ENCODE results near the gene PLXNA1. TPM values are rescaled to one million over a fixed set of nuclear protein-coding genes. Genes with fewer than 3 reads are reported as not detected.

PLXNA1 gene
- total RNA-seq, 1 donor from 2014 or later: 6.9 TPM

DNA sequence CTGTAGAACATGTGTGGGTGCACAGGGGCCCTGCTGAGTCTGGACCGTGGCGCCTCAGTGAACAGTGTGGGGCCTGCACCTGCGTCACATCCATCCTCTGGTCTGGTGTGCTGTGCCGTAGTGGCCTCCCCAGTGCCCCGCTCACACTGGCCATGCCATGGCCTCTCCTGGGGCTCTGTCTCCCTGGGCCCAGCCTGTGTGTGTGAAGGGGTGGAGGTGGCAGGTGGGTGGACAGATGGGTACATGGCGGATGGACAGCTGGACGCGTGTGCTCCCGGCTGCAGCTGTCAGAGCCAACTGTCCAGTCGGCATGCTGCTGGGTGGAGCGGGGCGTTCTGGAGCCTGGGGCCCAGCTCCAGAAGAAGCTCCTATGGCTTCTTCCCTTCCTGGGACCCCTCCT is 17.8 kb downstream of the PLXNA1 start:
- intact Hi-C loops (cut with micrococcal nuclease): no loop called here

DNA sequence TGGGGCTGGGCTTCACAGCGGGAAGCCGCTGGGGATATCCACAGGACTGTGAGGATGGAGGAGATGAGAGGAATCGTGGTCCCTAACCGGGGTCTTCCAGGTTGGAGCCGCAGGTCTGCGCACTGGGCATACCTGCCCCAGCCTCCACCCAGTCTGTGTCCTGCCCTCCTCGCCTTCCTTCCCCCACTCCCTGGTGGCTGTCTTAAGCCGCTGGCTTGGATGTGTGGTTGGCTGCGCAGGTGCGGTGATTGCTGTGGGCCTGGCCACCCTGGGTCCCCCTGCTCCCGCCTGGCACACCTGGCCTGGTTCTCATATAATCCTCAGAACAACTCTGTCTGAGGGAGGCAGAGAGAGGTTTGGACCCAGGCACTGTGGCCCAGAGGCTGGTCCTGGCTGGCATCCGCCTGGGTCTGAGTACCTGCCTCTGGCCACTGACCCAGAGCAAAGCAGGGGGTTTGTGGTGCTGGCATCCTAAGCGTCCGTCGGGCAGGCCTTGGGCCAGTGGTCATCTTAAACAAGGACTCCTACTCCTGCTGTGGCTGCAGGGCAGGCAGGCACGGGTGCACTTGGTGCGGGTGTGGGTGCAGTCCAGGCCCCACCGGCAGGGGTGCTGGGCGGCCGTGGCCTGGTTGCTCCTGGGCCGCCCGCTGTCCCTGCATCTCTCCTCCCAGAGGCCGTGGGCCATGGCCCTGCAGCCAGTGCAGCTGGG is 18.7 kb downstream of the PLXNA1 start:
- intact Hi-C loops (cut with micrococcal nuclease): no loop called here

DNA sequence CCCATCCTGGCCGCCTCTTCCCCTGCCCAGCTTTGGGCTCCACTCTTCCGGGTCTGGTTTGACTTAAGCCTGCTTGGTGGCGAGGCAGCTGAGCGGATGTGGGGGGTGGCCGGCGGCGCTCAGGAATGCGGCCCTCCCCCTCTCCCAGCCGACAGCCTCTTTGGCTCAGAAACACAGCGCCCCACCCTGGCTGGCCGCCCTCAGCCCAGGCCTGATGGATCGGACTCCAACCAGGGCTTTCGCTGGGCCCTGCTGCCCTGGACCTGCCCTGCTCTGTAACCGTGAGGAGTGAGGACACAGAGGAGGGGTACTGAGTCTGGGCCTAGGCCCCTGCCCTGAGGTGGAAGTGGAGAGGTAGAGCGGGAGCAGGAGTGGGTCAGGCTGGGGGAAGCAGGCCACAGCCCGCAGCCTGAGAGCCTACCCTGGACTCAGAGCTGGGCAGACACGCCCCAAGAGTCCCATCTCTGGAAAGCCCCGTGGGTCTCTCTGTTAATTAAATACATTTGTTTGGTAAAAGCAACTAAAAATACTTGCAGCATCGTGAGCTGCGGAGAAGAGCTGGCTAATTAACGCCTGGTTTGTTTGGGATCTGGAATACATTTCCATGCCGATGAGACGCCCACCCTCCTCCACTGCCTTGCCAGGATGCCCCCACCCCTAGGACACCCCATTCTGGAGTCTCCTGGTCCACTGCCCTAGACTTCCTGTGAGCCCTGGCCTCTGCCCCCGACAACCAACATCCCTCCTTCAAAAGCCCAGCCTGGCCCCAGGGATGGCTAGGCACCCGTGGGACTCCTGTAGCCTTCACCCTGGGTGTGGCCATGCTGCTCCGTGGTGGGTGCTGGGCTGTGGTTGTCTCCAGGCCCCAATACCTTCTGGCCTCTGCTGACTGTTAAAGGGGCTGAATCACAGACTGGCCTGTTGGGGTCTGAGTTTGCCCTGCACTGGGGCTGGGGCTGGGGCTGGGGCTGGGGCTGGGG is 19.6 kb downstream of the PLXNA1 start:
- intact Hi-C loops (cut with micrococcal nuclease): no loop called here

DNA sequence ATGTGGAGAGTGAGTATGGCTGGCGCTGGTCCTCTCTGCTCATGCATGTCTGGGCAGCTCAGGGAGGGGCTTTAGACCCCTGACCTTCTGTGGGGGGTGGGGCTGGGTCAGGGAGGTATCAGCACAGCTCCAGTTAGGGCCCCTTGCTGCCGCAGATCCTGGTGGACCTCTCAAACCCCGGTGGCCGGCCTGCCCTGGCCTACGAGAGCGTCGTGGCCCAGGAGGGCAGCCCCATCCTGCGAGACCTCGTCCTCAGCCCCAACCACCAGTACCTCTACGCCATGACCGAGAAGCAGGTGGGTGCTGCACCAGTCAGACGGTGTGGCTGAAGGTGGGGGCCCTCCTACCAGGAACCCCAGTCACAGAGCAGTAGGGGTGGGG is 20.2 kb downstream of the PLXNA1 start:
- intact Hi-C loops (cut with micrococcal nuclease): no loop called here

DNA sequence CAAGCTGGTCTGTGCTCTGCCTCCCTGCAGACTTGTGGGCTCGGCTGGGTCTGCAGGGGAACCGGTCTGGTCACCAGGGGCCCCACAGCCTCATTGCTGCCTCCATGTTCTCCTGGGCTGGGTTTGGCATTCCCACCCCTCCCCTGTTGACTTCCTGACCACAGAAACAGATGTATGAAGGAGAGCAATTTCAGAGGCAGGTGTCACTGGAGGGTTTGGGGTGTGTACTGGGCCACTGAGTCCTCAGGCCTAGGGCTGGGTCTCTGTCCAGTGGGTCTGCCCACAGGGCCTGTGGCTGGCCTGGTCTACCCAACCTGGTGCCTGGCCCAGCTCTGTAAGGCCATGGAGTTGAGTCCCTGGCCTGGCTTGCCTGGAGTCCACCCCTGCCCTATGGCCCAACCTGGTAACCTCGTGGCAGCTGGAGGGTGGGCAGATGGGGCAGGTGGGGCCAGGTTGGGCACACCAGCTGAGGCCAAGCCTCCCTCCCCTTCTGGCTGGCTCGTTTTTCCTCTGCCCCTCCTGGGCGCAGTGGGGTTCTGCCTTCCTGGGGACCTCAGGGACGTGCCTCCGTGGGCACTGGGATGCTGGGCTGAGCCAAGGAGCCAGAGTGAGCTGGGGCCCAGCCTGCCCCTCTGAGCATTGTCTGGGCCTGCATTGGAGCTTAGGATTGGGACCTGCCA is 20.8 kb downstream of the PLXNA1 start:
- intact Hi-C loops (cut with micrococcal nuclease): no loop called here

DNA sequence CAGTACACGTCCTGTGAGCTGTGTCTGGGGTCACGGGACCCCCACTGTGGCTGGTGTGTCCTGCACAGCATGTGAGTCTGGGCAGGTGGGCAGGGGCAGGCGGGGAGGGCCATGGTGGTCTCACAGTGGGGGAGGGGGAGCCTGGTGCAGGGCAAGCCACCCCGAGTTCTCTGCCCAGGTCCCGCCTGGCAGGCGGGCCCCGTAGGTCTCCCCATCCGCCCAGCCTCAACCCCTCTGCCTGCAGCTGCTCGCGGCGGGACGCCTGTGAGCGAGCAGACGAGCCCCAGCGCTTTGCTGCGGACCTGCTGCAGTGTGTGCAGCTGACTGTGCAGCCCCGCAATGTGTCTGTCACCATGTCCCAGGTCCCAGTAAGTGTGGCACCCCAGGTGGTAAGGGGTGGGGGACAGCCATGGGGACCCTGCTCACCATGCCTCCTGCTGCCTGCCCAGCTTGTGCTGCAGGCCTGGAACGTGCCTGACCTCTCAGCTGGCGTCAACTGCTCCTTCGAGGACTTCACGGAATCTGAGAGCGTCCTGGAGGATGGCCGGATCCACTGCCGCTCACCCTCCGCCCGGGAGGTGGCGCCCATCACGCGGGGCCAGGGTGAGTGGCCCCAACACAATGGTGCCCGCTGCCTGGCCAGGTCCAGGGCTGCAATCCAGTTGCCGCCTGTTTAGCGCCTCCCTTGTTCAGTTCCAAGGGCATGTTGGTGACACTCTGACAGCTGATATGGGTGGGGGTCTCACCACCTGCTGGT is 21.9 kb downstream of the PLXNA1 start:
- intact Hi-C loops (cut with micrococcal nuclease): no loop called here

DNA sequence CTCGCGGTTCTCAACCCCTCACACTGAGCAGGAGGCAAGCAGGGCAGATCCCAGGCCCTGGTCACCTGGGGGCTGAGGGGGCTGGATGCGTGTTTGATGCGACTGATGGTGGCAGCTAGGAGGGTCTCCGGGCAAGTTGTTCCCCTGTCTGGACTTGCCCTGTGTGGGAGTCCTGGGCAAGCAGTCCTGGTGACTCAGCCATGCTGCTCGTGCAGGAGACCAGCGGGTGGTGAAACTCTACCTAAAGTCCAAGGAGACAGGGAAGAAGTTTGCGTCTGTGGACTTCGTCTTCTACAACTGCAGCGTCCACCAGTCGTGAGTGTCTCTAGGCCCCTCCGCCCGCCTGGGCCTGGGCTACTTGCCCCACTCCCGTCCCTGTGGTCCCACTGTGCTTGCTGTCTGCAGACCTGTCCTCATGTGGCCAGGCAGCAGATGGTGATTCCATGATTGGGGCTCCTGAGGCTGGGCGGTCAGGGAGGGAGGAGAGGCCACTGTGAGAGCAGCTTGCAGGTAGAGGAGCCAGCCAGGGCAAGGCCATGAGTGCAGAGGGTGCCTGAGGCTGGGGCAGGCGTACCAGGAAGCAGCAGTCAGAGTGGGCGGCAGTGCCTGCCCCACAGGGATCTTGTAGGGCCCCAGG is 23.1 kb downstream of the PLXNA1 start:
- intact Hi-C loops (cut with micrococcal nuclease): no loop called here

DNA sequence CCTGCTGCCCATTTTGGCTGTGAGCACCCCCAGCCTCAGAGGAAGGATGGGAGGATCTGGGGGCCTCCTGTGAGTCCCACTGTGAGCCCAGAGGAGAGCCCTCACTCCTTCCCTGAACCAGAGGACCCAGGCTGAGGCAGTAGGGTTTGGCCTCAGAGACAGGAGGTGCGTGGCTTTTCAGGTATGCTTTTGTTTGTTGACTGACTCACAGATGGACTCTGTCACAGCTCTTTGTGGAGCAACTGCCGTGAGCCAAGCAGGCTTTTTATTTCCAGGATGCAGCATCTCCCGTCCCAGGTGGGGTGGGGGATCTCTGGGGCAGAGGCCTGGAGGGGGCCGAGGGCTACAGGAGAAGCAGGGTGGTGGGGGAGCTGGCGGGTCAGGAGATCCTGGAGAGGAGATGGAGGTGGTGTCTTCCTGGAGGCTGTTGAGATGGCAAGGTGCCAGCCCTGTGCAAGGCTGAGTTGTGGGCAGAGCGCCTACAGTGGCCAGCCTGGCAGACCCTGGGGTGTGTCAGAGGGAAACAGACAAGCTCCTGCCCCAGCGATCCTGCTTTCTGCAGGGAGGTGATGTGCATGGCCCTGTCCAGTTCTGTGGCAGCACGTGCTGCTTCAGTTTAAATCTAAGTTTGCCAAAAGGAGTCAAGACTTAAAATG is 24.0 kb downstream of the PLXNA1 start:
- intact Hi-C loops (cut with micrococcal nuclease): no loop called here

DNA sequence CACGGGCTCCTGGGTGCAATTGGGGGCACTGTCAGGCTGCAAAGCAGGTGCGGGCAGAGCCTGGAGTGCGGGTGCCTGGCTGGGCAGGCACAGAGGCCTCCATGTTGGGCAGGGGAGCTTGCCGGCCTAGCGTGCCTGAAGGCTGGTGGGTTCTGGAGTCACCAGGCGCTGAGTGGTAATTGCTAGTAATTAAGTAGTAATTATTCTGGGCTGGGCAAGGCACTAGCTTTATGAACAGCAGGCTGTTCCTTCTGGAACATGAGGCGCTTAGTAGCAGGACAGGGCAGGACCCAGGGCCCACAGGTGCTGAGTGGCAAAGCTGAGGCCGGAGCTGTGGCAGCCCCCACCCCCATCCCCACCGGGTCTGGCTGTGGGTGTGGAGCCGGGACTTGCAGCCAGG is 25.3 kb downstream of the PLXNA1 start:
- intact Hi-C loops (cut with micrococcal nuclease): no loop called here

DNA sequence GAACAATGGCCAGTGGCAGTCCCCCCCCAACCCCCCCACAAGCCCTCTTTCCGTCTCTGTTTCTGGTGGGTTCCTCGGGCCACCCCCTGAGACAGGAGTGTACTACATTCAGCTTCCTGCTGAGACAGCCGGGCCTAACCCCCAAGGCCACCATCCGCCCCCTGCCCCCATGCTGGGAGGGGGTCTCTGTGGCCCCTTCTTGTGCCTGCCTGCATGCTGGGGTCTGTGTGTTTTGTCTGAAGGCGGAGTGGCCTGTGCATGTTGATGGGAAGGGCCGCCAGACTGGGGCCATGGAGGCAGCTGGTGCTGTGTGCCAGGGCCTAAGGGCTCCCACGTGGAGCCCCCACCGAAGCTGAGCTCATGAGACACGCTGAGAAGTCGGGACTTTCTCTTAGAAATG is 26.6 kb downstream of the PLXNA1 start:
- intact Hi-C loops (cut with micrococcal nuclease): no loop called here

DNA sequence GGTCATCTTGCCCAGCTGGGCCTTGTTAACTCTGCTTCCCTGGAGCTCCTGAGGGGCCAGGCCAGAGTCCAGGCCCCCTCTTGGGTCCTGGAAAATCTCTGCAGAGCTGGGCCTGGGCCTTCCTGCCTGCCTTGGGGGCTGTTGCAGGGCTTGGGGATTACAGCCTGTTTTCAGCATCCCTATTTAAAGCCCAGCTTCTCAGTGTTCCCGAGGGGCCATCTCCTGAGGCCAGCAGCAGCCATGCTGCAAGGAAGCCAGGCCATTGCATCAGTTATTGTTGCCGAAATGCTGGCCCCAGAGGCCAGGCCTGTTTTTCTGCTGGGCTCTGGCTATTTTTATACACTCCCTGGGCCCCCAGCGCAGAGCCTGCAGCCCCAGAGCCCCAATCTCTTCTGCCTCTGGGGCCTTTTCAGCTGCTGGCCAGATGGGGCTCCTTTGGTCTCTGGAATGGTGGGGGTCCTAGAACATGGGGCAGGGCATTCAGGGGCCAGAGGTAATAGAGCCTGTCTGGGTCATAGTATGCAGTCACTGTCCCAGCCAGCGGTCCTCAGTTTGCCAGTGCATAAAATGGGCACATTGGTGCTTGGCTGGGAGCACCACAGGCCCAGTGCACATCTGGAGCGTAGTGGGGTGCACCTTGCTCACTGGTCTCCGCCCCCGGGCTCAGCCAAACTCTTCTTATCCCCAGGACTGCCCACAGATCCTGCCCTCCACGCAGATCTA is 28.5 kb downstream of the PLXNA1 start:
- intact Hi-C loops (cut with micrococcal nuclease): no loop called here

DNA sequence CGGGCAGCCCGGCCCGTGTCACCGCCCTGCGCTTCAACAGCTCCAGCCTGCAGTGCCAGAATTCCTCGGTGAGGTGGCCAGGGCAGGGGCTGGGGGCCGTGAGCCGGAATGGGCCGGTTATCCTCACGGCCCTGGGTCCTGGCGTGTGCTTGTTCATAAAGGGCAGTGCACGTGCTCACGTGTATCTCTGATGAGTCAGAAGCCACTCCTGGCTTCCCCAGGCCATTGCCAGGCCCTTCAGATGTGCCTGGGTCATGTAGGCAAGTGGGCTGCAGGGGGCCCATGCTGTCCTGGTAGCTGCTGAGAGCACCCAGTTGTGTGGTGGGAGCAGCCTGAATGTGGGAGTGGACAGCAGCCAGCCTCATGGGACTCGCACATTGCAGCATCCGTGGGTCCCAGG is 29.2 kb downstream of the PLXNA1 start:
- intact Hi-C loops (cut with micrococcal nuclease): no loop called here

DNA sequence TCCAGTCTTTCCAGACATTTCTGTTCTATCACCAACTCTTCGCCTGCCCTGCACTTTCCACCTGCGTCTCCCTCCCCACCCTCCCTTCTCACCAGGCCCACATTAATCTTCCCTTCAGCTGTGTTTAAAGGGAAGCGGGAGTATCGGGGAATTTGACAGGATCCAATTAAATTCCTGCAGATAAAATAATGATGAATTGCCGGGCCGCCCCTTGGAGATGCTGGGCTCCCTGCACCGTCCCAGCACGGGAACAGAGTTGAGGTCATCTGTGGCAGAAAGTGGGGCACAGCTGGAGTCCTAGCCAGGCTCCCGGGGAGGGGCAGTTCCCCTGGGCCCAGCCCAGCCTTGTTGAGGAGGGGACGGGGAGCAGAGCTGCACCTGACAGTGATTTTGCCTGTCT is 30.3 kb downstream of the PLXNA1 start:
- intact Hi-C loops (cut with micrococcal nuclease): no loop called here

DNA sequence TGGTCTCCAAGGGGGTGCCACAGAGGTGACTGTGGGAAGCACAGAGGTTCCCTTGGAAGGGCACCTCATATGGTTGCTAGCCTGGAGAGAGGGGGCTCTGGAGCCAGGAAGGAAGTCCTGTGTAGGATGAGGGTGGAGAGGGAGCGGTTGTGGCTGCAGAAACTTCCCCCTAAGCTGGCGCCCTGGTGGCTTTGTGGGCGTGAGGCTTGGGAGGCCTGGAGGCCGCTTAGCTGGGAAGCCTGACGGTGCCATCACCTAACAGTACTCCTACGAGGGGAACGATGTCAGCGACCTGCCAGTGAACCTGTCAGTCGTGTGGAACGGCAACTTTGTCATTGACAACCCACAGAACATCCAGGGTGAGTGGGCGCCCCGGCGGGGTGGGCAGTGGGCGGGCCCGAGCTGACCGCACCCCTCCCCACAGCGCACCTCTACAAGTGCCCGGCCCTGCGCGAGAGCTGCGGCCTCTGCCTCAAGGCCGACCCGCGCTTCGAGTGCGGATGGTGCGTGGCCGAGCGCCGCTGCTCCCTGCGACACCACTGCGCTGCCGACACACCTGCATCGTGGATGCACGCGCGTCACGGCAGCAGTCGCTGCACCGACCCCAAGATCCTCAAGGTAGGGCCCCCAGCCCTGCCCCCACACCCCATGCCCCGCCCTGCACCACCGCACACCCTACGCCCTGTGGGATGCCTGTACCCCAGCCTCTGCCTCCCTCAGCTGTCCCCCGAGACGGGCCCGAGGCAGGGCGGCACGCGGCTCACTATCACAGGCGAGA is 31.0 kb downstream of the PLXNA1 start:
- intact Hi-C loops (cut with micrococcal nuclease): no loop called here

DNA sequence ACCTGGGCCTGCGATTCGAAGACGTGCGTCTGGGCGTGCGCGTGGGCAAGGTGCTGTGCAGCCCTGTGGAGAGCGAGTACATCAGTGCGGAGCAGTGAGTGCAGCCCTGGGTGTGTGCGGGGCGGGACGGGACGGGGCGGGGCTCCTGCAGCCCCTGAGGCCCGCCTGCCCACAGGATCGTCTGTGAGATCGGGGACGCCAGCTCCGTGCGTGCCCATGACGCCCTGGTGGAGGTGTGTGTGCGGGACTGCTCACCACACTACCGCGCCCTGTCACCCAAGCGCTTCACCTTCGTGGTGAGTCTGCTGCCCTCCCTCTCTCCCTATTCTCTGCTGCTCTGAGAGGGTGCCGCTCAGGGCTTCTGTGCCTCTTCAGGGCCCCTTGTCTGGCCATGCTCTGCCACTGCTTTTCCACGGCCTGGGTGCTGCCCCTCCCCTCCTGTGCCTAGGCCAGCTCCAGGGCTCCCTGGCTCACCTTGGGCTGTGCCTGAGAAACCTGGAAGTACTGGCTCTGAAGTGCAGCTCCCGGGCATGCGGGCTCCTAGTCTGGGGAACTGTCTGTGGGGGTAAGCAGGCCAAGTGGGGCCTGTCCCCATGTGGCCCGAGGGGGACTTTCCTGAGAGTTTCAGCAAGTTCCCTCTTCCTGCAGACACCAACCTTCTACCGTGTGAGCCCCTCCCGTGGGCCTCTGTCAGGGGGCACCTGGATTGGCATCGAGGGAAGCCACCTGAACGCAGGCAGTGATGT is 31.8 kb downstream of the PLXNA1 start:
- intact Hi-C loops (cut with micrococcal nuclease): no loop called here

DNA sequence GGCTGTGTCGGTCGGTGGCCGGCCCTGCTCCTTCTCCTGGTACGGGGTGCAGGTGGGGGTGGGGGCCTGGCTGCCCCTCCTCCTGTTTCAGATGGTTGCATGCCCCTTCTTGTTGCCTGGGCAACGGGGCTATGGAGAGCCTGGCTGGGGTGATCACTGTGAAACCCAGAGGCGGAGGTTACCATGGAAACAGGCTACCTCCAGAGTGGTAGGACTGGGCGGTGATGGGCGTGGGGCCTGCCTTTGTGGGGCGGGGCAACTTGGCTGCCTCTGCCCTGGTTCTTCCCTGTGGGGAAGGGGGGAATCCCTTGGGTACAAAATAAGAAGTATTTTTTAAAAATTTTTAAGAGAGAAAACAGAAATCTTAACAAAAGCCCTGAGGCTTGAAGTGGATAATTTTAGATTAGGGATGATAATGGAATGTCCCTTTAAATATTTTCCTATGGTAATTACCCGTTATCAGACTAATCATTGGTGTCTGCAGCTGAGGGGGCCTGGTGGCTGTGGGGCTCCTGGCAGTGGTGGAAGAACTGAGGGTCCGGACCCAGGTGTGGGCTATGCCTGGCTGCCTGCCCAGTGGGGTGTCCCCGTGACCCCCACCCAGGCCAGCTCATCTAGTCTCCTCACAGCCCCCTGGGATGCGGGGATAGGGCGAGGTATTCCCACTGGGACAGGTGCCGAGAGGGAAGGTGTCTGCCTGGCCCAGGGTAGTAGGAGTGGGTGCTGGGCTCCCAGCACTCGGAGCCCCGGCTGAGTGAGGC is 32.5 kb downstream of the PLXNA1 start:
- intact Hi-C loops (cut with micrococcal nuclease): no loop called here

DNA sequence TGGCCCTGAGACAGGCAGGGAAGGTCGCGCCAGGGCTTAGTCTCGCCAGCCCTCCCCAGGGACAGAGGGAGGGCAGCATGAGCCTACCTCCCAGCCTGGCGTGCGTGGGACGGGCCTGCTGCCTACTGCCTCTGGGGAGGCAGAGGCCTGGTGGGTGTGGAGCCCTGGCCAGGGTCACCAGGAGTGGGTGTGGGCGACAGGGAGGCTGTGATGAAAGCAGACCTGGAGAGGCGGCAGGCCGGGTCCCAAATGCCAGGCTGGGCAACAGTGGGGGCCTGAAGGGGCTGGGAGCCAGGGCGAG is 33.1 kb downstream of the PLXNA1 start:
- intact Hi-C loops (cut with micrococcal nuclease): no loop called here

DNA sequence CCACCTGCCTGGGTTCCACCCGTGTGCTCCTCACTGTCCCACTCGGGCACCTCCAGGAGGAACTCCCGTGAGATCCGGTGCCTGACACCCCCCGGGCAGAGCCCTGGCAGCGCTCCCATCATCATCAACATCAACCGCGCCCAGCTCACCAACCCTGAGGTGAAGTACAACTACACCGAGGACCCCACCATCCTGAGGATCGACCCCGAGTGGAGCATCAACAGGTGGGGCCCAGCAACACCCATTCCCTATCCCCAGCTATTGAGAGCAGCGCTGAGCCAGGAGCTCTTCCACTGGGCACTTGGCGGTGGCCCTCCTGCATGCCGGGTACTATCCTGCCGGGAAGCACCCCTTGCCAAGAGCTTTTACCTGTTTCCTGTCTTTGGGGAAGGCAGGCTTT is 33.5 kb downstream of the PLXNA1 start:
- intact Hi-C loops (cut with micrococcal nuclease): no loop called here
